Activated CD8-positive, alpha-beta memory T cell treated with anti-CD3 and anti-CD28 coated beads for 24 hours (primary cell): ENCODE measurements around the gene NRK.
"Not testable (repeated sequence)": the region's sequence is repeated elsewhere in the genome, so short reads cannot be mapped to it uniquely, and the experiment has no call there.

ENCODE experiments used
- DNase-seq: peaks from one replicate; pipeline ENCODE4 v3.0.0-alpha.2; 2020

The NRK gene

DNA sequence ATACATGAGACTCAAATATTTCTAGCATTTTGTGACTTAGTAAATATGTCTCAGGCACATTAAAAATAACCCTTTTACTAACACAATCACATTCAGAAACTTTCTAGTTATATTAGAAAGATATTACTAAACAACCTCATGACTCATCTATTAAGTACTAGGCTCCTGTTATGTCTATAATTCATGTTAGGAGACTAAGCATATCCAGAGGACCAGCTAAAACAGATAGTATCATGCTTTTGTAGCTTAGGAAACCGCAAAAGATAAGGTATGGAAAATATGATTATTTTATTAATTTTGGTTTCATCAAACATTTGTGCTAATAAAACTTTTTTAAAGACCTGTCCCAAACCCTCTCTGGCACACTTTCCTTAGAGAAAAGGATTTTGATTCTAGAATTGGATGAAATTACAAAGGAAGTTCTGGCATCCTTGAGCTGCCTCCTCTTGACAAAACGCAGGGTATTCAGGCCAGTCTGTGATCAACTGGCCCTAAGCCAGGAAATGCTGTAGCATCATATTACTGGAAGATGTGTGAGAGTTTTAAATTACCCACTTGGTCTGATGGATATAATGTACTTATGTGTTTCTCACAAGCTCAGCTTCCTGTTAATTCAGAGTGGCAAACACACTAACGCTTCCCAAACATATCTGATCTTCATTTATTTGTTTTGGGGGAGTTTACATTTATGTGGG lies 60.4 kb downstream of the NRK start:
- no peak for DNase-seq

DNA sequence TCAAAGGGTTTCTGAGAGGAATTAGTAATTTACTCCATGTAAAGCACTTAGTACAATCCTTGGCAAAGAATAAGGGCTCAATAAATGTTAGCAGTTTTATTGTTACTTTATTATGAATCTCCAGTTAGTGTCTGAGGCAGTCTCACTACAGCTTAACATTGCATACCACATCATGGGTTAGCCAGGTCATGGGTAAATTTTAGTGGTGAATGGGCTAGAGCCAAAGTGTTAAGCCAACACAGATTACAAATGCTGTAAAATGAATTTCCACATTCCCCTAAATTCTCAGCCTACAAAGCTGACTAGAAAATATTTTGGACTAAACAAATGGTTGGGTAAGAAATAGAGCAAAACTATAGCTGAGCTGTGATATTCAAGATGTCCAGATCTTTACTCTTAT lies 72.4 kb downstream of the NRK start:
- no peak for DNase-seq

DNA sequence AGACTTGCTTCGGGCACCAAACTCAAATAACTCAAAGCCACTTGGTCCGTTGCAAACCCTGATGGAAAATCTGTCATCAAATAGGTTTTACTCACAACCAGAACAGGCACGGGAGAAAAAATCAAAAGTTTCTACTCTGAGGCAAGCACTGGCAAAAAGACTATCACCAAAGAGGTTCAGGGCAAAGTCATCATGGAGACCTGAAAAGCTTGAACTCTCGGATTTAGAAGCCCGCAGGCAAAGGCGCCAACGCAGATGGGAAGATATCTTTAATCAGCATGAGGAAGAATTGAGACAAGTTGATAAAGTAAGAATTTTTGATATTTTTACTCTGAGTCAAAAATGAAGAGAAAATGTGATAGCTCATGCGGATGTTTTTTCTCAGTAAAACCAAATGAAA lies 87.2 kb downstream of the NRK start:
- DNase-seq, result no peak

DNA sequence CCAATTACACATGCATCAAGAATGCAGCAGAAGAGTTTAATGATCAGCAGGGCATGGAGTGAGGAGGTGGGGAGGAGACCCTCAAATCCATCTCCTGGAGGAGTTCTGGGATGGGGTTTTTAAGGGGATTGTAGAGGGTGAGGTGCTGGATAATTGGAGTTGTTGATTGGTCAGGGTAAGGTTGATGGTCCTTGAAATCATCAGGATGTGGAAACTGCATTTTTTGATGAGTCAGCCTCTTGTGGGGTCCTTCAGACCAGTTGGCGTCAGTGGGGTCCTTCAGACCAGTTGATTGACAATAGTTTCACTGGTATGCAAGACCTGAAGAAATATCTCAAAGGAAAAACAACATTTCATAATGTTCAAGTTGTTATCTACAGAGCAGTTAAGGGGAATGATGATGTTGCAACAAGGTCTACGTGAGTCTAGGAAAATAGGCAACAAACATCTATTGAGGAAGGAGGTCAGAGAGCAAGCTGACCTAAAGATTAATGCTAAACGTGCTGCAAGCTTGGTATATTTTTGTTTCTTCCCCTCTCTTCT lies 88.3 kb downstream of the NRK start:
- no peak for DNase-seq

DNA sequence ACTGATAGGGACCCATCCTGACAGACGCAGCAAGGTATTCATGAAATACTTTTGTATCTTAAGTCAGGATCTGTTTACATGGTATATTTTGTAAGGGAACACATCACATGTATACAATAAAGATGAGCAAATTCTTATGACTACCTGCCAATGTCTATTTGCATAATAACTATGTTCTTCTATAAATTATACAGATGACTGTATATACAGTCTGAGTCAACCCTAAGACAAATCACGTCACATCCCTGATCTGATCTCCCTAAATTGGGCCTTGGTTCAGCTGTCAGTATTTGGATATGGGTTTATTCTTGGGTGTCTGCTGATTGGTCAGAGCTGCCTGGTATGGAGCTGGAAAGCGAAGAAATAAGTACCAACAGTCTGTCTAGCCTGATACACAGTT lies 122.9 kb downstream of the NRK start:
- no peak for DNase-seq

DNA sequence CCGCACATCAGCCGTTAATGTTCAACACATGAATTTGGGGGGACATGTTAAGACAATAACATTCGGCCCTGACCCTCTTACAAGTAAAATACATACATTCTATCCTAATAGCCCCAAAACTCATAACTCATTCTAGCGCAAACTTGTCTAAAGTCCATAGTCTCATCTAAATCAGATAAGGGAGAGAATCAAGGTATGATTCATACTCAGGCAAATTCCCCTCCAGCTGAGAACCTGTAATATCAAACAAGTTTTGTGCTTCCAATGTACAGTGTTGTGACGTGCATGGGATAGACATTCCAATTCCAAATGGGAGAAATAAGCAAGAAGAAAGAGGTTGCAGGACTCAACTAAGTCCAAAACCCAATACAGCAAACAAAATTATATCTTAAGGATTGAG lies 147.1 kb downstream of the NRK start:
- DNase-seq, result no peak

DNA sequence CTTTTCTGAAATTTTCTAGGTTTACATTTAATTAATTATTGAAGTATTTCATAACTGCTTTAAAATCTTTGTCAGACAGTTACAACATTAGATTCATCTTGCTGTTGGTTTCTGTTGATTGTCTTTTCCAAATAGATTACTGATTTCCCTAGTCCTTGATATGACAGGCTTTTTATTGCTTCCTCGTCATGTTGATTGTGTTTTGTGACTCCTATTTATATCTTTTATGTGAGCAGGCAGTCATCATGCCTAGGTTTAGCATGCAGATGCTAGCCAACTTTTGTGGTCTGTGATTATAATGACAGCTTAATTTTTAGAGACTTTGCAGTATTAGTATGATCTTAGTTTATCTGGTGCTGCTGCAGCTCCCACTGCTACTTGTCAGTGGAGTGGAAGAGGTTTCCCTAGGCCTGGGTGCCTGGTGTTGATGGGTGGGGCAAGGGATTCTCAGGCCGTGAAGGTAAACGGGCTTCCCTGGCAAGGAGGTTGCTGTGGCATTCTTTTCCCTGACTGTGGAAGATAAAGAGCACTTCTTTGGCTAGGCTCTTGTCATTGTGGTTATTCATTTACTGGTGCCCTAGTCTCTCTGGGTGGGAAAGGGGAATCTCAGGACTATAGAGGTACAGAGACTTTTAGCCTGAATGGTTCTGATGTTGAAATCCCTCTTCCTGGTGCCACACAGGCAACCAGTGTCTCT lies 150.5 kb downstream of the NRK start:
- no peak for DNase-seq

DNA sequence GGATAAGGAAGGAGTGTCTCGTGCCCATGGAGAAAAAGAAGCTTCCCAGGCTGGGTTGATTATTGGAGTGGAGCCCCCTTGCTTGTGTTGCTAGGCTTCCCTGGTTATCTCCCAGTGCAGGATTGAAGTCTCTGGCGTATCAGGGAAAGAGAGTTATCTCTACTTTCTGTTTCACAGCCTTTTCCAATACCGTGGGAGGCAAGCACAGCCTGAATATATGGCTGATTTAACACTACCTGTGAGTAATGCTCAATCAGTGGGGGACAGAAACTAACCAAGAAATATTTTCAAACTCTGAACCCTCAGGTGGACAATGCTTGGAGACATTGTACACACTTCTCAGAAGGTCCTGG lies 151.0 kb downstream of the NRK start:
- no peak for DNase-seq

DNA sequence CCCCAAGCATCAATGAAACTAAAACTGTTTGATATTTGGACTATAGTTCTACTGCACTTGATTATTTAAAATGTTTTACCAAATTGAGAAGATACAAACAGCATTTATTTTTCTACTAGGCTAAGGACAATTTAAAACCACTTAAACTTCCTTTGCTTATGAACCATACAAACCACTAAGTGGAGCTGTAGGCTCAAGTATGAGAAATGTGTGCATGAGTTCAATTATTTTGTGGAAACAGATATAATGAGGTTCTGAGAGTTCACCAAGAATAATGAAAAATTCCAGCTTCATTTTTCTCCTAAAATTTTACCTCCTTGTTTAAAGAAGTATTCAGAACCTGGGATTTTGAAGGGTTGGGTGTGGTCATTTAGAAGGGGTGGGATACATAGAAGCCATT lies 153.0 kb downstream of the NRK start:
- no peak for DNase-seq

DNA sequence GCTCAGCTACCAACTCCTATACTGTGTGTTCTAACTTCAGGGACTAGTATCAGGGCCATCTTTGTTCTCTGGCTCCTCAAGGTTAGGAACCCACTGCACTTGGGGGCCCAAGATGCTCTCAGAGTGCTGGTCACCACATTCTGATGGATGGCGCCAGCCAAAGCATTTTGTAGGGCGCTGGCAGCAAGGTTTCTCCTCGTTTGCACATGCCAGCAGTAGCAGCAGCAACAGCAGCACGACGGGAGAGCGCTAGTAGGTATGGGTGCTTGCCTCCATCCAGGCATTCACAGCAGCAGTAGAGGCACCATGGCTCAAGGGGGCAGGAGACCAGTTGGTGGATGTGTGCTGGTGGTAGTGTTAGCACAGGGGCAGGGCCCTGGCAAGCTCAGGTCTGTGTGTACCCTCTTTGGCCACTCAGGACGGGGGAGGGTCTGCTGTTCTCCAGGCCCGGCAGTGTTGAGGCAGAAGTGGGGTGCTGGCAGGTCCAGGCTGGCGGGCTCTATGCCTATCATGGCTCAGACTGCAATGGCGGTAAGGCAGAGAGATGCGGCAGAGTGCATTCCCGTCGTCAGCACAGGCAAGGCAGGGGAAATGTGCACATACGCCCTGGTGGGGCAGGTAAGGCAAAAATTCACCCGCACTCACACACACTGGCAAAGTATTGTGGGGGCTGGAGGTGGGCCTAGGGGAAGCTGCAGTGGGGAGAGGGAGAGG lies 159.6 kb downstream of the NRK start:
- no peak for DNase-seq

DNA sequence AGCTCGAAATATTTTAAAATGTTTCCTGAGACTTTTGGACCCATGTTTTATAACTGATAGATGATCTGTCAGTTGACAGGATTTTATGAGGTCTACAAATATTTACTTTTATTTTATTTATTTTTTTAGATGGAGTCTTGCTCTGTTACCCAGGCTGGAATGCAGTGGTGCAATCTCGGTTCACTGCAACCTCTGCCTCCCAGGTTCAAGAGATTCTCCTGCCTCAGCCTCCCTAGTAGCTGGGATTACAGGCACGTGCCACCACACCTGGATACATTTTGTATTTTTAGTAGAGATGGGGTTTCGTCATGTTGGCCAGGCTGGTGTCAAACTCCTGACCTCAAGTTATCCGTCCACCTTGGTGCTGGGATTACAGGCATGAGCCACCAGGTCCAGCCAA lies 166.1 kb downstream of the NRK start:
- DNase-seq, result not testable (repeated sequence)

DNA sequence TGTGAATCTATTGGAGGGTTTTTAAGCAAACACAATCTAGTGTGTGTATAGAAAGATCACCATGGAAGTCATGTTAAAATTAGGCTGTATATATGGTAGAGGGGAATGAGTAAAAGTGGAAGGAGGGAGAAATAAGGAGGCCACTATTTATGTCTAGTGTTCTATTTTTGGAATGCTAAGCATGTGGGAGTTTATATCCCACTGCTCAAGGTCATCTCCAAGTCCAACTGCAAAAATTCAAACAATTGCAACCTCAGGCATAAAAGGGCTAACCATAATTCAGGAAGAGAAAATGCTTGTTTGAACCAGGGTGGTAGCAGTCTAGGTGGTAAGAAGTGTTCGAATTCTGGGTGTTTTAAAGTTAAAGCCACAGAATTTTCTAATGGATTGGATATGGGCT lies 177.0 kb downstream of the NRK start:
- DNase-seq, result no peak

DNA sequence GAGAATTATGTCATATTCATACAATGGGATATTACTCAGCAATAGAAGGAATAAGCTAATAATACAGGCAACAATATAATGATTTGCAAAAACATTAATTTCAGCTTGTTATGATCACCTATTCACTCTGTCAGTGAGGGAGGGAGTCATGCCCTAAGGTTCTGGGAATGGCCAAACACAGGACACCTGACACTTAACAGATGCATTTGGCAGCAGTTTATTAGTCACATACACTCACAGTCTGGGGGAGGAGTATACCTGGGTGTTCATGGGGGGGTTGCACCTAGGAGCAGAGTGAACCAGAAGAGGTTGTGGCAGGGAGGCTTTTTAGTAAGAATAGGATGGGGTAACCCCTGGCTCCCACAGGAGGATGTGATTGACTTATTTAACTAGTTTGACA lies 177.9 kb downstream of the NRK start:
- DNase-seq, result no peak

DNA sequence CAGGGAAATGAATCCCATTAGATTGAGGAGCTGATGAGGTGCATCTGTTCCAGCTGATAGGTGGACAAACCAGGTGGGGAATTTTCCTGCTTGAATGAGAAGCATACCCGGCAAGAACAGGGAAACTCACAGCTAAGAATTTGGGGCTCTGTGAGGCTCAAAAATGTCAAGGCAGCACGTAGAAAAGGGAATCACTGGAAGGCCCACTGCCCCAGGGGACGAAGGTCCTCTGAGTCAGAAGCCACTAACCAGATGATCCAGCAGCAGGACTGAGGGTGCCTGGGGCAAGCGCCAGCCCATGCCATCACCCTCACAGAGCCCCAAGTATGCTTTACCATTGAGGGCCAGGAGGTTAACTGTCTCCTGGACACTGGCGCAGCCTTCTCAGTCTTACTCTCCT lies 178.3 kb downstream of the NRK start:
- not testable (repeated sequence) for DNase-seq

DNA sequence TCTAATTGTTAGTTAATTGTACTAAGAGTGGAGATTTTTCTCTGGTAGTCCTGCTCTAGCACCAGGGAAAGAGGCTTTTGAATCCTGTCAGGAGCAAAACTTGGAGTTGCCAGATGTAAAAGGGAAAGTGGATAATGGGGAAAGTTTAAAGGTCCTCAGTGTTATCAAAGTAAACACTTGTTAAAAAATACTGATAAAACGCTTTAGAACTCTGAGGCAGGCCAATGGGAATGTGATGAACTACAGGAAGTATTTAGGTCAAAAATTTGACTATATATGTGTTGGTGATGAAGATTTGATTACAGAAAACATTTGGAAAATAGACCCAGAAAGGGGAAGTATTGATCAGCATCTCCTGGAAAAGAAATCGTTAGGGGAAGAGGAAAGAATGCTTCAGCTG lies 183.3 kb downstream of the NRK start:
- no peak for DNase-seq

DNA sequence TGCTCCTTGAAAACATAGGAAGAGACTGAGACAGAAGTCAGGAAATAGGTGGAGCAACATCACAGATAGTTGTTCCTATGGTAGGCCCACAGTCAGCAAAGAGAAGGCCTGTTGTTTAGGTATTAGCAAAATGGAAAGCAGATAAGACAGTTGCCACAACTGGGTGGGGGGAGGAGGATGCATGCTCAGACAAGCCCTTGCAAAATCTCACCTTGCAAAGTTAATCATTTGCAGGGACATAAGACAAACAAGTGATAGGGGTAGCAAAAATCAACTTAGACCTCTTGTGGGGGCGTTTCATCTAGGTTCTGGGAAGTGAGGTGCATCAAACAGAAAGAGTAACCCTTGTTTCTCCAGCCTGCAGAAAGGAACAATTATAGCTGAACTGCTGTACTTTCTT lies 185.5 kb downstream of the NRK start:
- DNase-seq, result no peak
